IMR-90 (cell line): ENCODE results near the gene THADA. TPM values are rescaled to one million over a fixed set of nuclear protein-coding genes. Genes with fewer than 3 reads are reported as not detected.

Source experiments
- ATAC-seq: fragments of 200-7000 bp; cut with Tn5 transposase; 2 replicates; pipeline ENCODE4 v1.9.1; 2020; ENCODE audit warnings: low read depth, mild to moderate bottlenecking, moderate library complexity
- BruUV-seq: library from RNA; stranded (reverse); fragments of 400-500 nt; replicated peaks from 2 replicates; lab custom pipeline; 2021; lab: Mats Ljungman, UMichigan
- CTCF ChIA-PET: fragments of 300-600 bp; formaldehyde crosslinking; extraction: SDS; loops from one replicate; lab custom pipeline; 2021; ENCODE audit warnings: antibody characterized with exemption; lab: Yijun Ruan, JAX
- POLR2A ChIA-PET: fragments of 300-600 bp; sonication (Branson Sonifier 250); formaldehyde crosslinking; loops from one replicate; lab custom pipeline; 2022; ENCODE audit warnings: antibody characterized with exemption; ENCODE audit not compliant: unreplicated experiment; lab: Charles Lee
- DNase-seq: peaks from one replicate; pipeline ENCODE4 v3.0.0; 2013
- H2AFZ ChIP-seq: replicated peaks from 2 replicates; pipeline ENCODE3; 2013; ENCODE audit warnings: low read length, mild to moderate bottlenecking; ENCODE audit not compliant: poor library complexity
- H2AK5ac ChIP-seq: 2 replicates; pipeline ENCODE4 v1.6.1; 2013; ENCODE audit warnings: low read depth, low read length, inconsistent platforms
- H2AK9ac ChIP-seq: replicated peaks from 2 replicates; pipeline ENCODE3; 2013; ENCODE audit warnings: mild to moderate bottlenecking, low read depth, low read length, moderate library complexity; ENCODE audit not compliant: poor library complexity
- H2BK120ac ChIP-seq: 2 replicates; pipeline ENCODE4 v1.6.1; 2013; ENCODE audit warnings: low read depth, low read length, inconsistent platforms
- H2BK15ac ChIP-seq: 3 replicates; pipeline ENCODE4 v1.6.1; 2013; ENCODE audit warnings: low read depth, low read length, inconsistent platforms
- H2BK20ac ChIP-seq: 2 replicates; pipeline ENCODE4 v1.6.1; 2013; ENCODE audit warnings: low read depth, mild to moderate bottlenecking, inconsistent platforms, low read length, moderate library complexity
- H2BK5ac ChIP-seq: 2 replicates; pipeline ENCODE4 v1.6.1; 2013; ENCODE audit warnings: mild to moderate bottlenecking, low read depth, low read length, inconsistent platforms; ENCODE audit not compliant: poor library complexity, severe bottlenecking
- H3K14ac ChIP-seq: replicated peaks from 2 replicates; pipeline ENCODE4 v1.6.1; 2013; ENCODE audit warnings: low read depth, low read length, inconsistent platforms
- H3K18ac ChIP-seq: 2 replicates; pipeline ENCODE4 v1.6.1; 2013; ENCODE audit warnings: low read depth, low read length, control low read depth
- H3K23ac ChIP-seq: 2 replicates; pipeline ENCODE4 v1.6.1; 2013; ENCODE audit warnings: low read depth, low read length, inconsistent platforms
- H3K27ac ChIP-seq: 2 replicates; pipeline ENCODE4 v1.5.1; 2013; ENCODE audit warnings: mild to moderate bottlenecking, control low read depth, low read length; ENCODE audit not compliant: insufficient read depth
- H3K27me3 ChIP-seq: 2 replicates; pipeline ENCODE4 v1.6.1; 2013; ENCODE audit warnings: low read length; ENCODE audit not compliant: control insufficient read depth, insufficient read depth
- H3K36me3 ChIP-seq: 2 replicates; pipeline ENCODE4 v1.6.1; 2013; ENCODE audit warnings: low read length, mixed read lengths; ENCODE audit not compliant: control insufficient read depth, insufficient read depth
- H3K4ac ChIP-seq: 2 replicates; pipeline ENCODE4 v1.6.1; 2013; ENCODE audit warnings: low read depth, low read length, inconsistent platforms
- H3K4me1 ChIP-seq: 2 replicates; pipeline ENCODE4 v1.6.1; 2013; ENCODE audit warnings: low read length, mixed read lengths; ENCODE audit not compliant: control insufficient read depth, insufficient read depth
- H3K4me2 ChIP-seq: 2 replicates; pipeline ENCODE4 v1.6.1; 2013; ENCODE audit warnings: low read depth, mild to moderate bottlenecking, control low read depth, low read length, moderate library complexity
- H3K4me3 ChIP-seq: 2 replicates; pipeline ENCODE4 v1.5.1; 2013; ENCODE audit warnings: low read depth, mild to moderate bottlenecking, control low read depth, low read length, moderate library complexity; ENCODE audit not compliant: insufficient read depth
- H3K56ac ChIP-seq: 2 replicates; pipeline ENCODE4 v1.6.1; 2013; ENCODE audit warnings: low read length, inconsistent platforms; ENCODE audit not compliant: insufficient read depth; ENCODE audit errors: extremely low read depth
- H3K79me1 ChIP-seq, 2 experiments: 2 replicates each; pipeline ENCODE4 v1.6.1; 2013; ENCODE audit warnings: low read length in 2 of 2, inconsistent platforms in 1 of 2, low read depth in 1 of 2
- H3K9ac ChIP-seq: 2 replicates; pipeline ENCODE4 v1.6.1; 2013; ENCODE audit warnings: low read depth, low read length, control low read depth
- H3K9me1 ChIP-seq: 2 replicates; pipeline ENCODE4 v1.6.1; 2013; ENCODE audit warnings: low read length, inconsistent platforms; ENCODE audit not compliant: insufficient read depth
- H3K9me3 ChIP-seq: 2 replicates; pipeline ENCODE4 v1.6.1; 2013; ENCODE audit warnings: low read length; ENCODE audit not compliant: control insufficient read depth, insufficient read depth
- H4K20me1 ChIP-seq: 2 replicates; pipeline ENCODE4 v1.6.1; 2013; ENCODE audit warnings: low read length, inconsistent platforms; ENCODE audit not compliant: insufficient read depth
- H4K5ac ChIP-seq: 2 replicates; pipeline ENCODE4 v1.6.1; 2013; ENCODE audit warnings: mild to moderate bottlenecking, low read depth, low read length, control low read depth
- H4K8ac ChIP-seq, 2 experiments: 2 replicates each; pipeline ENCODE4 v1.6.1; 2013; ENCODE audit warnings: low read depth in 2 of 2, low read length in 2 of 2, control low read depth in 1 of 2, inconsistent platforms in 1 of 2
- H4K91ac ChIP-seq: 2 replicates; pipeline ENCODE4 v1.6.1; 2013; ENCODE audit warnings: low read depth, low read length, inconsistent platforms; ENCODE audit not compliant: insufficient read depth
- BHLHE40 ChIP-seq: fragments of 150-350 bp; IDR thresholded peaks from 2 replicates; pipeline ENCODE4 v1.6.1; 2016; ENCODE audit warnings: mild to moderate bottlenecking, low read depth, low read length
- RAD21 ChIP-seq: IDR thresholded peaks from 2 replicates; pipeline ENCODE4 v1.6.1; 2012; ENCODE audit warnings: low read length, improper control_type of control experiment
- RCOR1 ChIP-seq: IDR thresholded peaks from 2 replicates; pipeline ENCODE4 v1.6.1; 2012; ENCODE audit warnings: mild to moderate bottlenecking, low read length, improper control_type of control experiment; ENCODE audit not compliant: insufficient replicate concordance
- RFX5 ChIP-seq: IDR thresholded peaks from 2 replicates; pipeline ENCODE4 v1.8.0; 2012; ENCODE audit warnings: low read depth, mild to moderate bottlenecking, low read length, moderate library complexity
- WGBS, 2 experiments: methylation state at CpG; one replicate each; pipeline versions ENCODE4 v1.1.5 to v1.1.7; 2013; ENCODE audit warnings: missing lambda C conversion rate in 2 of 2; ENCODE audit not compliant: insufficient read length in 1 of 2; ENCODE audit errors: extremely low coverage in 2 of 2; 5-methylcytosine and 5-hydroxymethylcytosine counted together
- dilution Hi-C: fragments of 300-500 bp; cut with HindIII; formaldehyde crosslinking; loops from one replicate; pipeline ENCODE4 v1.14.3; 2018; ENCODE audit warnings: low sequenced_read_pairs; ENCODE audit not compliant: unreplicated experiment
- in situ Hi-C: fragments of 300-500 bp; cut with MboI; formaldehyde crosslinking; loops from 3 replicates; pipeline ENCODE4 v1.14.3; 2019; ENCODE audit warnings: low sequenced_read_pairs, inconsistent platforms, mixed read lengths
- intact Hi-C: fragments of 100-400 bp; cut with micrococcal nuclease; formaldehyde crosslinking; loops from 2 replicates; pipeline ENCODE4 v1.10.0; 2022
- polyA plus RNA-seq, 3 experiments: library from polyadenylated mRNA; depleted of rRNA; stranded (reverse); fragments of >200 nt; gene quantifications; 2 replicates each; pipeline ENCODE4 v1.2.3, GENCODE V29; 2012; ENCODE audit warnings: low replicate concordance in 1 of 3
- total RNA-seq: library from RNA; depleted of rRNA; stranded (reverse); fragments of >200 nt; gene quantifications from 2 replicates; pipeline ENCODE4 v1.2.3, GENCODE V29; 2012
- TF ChIP-seq, protein P1 (sequence below): conservative IDR thresholded peaks from 2 replicates; pipeline ENCODE4 v1.5.1; 2012; ENCODE audit warnings: mild to moderate bottlenecking, low read depth, low read length, improper control_type of control experiment

THADA gene
- total and polyA plus RNA-seq, 2 of the 4 experiments (the other 2 are of a cell fraction), result 10.5 to 21.3 TPM

DNA sequence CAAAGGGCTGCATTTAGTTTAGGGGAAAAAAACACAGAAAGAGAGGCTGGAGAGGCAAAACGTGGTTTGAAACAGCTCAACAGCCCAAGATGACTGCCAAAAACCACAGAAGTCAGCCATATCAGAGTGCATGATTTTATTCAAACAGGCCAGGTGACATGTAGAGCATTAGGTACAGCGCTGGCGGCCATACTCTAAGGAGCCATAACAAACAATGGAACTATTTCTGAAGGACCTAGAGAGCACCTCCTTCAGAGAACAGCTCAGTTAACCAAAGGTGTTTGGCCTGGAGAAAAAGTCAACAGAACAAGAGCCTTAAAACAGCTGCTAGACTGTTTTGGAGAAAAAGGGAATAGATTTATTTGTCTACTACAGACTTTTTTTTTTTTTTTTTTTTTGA lies 2.6 kb downstream of the THADA start:
- H2BK120ac ChIP-seq, result no peak overlapping the region
- POLR2A ChIA-PET, result no interaction called here
- ATAC-seq, result no peak
- no peaks in the 10 kb centered on the region for H3K9me3 ChIP-seq
- H2BK20ac ChIP-seq, result no peak overlapping the region
- no peak overlapping the region for H2BK5ac ChIP-seq
- H3K56ac ChIP-seq, result no peak overlapping the region
- DNase-seq, result no peak
- H3K14ac ChIP-seq, result no peak overlapping the region
- no peak overlapping the region for H2BK15ac ChIP-seq
- no peak overlapping the region for H3K4ac ChIP-seq
- WGBS, 2 experiments, result 83% methylated on average over 1 of the region's 3 CpGs; no CpG with 5 or more reads in 1 of the 2 experiments
- CTCF ChIA-PET, result no interaction called here
- H4K8ac ChIP-seq, result no peak overlapping the region
- no peak for TF ChIP-seq RAD21
- TF ChIP-seq BHLHE40, result no peak
- TF ChIP-seq RCOR1, result no peak
- no peak for TF ChIP-seq RFX5
- TF ChIP-seq, protein P1, sequence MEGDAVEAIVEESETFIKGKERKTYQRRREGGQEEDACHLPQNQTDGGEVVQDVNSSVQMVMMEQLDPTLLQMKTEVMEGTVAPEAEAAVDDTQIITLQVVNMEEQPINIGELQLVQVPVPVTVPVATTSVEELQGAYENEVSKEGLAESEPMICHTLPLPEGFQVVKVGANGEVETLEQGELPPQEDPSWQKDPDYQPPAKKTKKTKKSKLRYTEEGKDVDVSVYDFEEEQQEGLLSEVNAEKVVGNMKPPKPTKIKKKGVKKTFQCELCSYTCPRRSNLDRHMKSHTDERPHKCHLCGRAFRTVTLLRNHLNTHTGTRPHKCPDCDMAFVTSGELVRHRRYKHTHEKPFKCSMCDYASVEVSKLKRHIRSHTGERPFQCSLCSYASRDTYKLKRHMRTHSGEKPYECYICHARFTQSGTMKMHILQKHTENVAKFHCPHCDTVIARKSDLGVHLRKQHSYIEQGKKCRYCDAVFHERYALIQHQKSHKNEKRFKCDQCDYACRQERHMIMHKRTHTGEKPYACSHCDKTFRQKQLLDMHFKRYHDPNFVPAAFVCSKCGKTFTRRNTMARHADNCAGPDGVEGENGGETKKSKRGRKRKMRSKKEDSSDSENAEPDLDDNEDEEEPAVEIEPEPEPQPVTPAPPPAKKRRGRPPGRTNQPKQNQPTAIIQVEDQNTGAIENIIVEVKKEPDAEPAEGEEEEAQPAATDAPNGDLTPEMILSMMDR, result no peak
- H3K4me2 ChIP-seq, result no peak overlapping the region
- peaks cover 14 to 31% of the 10 kb centered on the region in 2 experiments for H3K79me1 ChIP-seq
- BruUV-seq, result no TSS peak
- no peak overlapping the region for H3K23ac ChIP-seq
- H2AK5ac ChIP-seq, result no peak overlapping the region
- intact Hi-C loops (no loop called here), in situ Hi-C loops (no loop called here), dilution Hi-C loops (no loop called here)
- H4K5ac ChIP-seq, result no peak overlapping the region
- H3K4me1 ChIP-seq, result no peaks in the 10 kb centered on the region
- H3K18ac ChIP-seq, result no peak overlapping the region
- no peak overlapping the region for H3K4me3 ChIP-seq
- H2AFZ ChIP-seq, result no peak overlapping the region
- H4K20me1 ChIP-seq, result no peaks in the 10 kb centered on the region
- peaks cover 3% of the 10 kb centered on the region; the same call in 1 of the 2 replicates for H3K9me1 ChIP-seq
- no peaks in the 10 kb centered on the region for H3K27me3 ChIP-seq
- H2AK9ac ChIP-seq, result no peak overlapping the region
- H3K9ac ChIP-seq, result no peak overlapping the region
- no peak overlapping the region for H3K27ac ChIP-seq
- H3K36me3 ChIP-seq, result peaks cover 5% of the 10 kb centered on the region; the same call in 1 of the 2 replicates
- H4K91ac ChIP-seq, result no peak overlapping the region
